Activated T-helper 1 cell treated with anti-CD3 and anti-CD28 coated beads, Interleukin-12 subunit alpha, Interleukin-12 subunit beta, Interleukin-2, Interleukin-4 antibody, amounts not matched to agents 30 ng/mL and 10 ng/mL and 1 ng/mL, durations not matched to agents 14 hours and 24 hours and 36 hours (primary cell): ENCODE results near the gene PANK4. TPM values are rescaled to one million over a fixed set of nuclear protein-coding genes. Genes with fewer than 3 reads are reported as not detected.

Experiments
- DNase-seq: peaks from one replicate; pipeline ENCODE4 v3.0.0; 2021; ENCODE audit warnings: low spot score
- H3K27ac Mint-ChIP-seq: one replicate; pipeline ENCODE4 v1.8.0; 2021; ENCODE audit warnings: mild to moderate bottlenecking, mixed read lengths
- H3K27me3 Mint-ChIP-seq: one replicate; pipeline ENCODE4 v1.8.0; 2022; ENCODE audit warnings: mild to moderate bottlenecking, moderate library complexity, mixed read lengths; ENCODE audit not compliant: insufficient read depth
- H3K36me3 Mint-ChIP-seq: one replicate; pipeline ENCODE4 v1.8.0; 2021; ENCODE audit warnings: low read depth, mixed read lengths
- H3K4me1 Mint-ChIP-seq: one replicate; pipeline ENCODE4 v1.8.0; 2021; ENCODE audit warnings: low read depth, mixed read lengths
- H3K4me3 Mint-ChIP-seq: one replicate; pipeline ENCODE4 v1.8.0; 2021; ENCODE audit warnings: mild to moderate bottlenecking, moderate library complexity, mixed read lengths
- H3K9me3 Mint-ChIP-seq: one replicate; pipeline ENCODE4 v1.8.0; 2021; ENCODE audit warnings: mixed read lengths
- intact Hi-C: fragments of 100-400 bp; cut with micrococcal nuclease; formaldehyde crosslinking; loops from one replicate; pipeline ENCODE4 v1.15.1; 2024
- total RNA-seq: library from RNA; stranded (reverse); gene quantifications from 2 replicates; pipeline ENCODE4 v1.2.3, GENCODE V29; 2022

Gene PANK4
- total RNA-seq, 1 donor from 2014 or later: 65.6 TPM

DNA sequence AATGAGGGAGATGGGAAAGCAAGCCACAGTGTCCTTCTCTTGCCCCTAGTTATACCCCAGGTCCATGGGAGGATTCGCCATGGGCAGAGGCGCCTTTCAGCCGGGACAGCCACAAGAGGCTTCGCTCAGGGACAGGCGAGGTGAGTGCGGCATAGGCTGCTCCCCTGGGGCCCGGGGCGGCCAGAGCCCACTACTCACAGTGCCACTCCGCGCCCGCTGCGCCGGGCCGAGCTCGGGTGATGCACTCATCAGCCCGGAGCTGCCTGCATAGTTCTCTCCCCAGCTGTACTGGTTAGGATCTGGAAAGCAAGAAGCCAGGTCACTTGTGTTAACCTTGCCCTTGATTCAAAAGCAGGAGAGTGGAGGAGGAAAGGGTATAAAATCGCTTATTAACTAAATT, 8.4 kb downstream of the PANK4 start:
- H3K9me3 Mint-ChIP-seq: no peaks in the 10 kb centered on the region
- peaks cover 7% of the 10 kb centered on the region for H3K4me1 Mint-ChIP-seq
- peaks cover 18% of the 10 kb centered on the region for H3K36me3 Mint-ChIP-seq
- H3K27ac Mint-ChIP-seq: no peak overlapping the region
- intact Hi-C loops: no loop called here
- H3K4me3 Mint-ChIP-seq: no peak overlapping the region
- DNase-seq: no peak
- peaks cover 1% of the 10 kb centered on the region for H3K27me3 Mint-ChIP-seq

DNA sequence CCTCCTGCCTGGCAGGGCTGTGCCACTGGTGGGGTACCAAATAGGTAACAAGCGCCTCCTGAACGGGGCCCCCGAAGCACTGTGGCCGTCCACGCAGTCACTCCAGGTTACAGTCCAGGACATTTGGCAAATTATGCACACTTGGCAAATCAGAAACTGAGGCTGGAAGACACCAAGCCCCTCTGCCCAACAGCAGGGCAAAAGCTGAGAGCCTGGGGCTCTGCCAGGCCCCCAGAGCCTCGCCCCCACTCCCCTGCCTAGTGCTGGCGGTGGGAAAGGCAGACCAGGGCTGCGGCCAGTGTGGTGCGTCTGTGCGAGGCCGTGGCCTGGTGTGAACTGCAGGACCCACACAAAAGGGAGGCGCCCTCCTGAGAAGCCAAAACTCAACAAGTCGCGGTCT, 9.4 kb downstream of the PANK4 start:
- intact Hi-C loops: no loop called here
- DNase-seq: no peak
- H3K9me3 Mint-ChIP-seq: no peaks in the 10 kb centered on the region

DNA sequence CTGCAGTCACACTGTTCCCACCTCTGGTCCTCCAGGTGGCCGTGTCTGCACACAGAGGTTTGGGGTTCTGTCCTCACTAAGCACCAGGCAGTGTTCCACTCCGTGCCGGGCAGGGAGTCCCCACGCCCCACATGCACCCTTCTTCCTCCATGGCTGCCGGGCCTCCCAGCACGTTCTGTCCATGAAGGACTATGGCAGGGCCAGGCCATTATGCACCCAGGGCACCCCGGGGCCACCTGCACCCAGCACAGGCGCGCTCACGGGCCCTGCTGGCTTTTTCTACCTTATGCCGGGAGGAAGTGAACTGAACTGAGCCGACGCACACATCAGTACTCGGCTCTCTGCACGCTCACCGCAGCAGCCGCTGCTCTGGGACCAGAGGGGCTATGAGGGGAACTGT, 10.3 kb downstream of the PANK4 start:
- Mint-ChIP-seq H3K27me3 (peaks cover 1% of the 10 kb centered on the region), H3K36me3 (peaks cover 23% of the 10 kb centered on the region), H3K9me3 (no peaks in the 10 kb centered on the region), H3K27ac (no peak overlapping the region), H3K4me3 (no peak overlapping the region), H3K4me1 (no peaks in the 10 kb centered on the region)
- DNase-seq: no peak
- intact Hi-C loops: no loop called here

More for the DNA sequence above, 9.4 kb downstream of the PANK4 start:
- Mint-ChIP-seq H3K4me3 (no peak overlapping the region), H3K27me3 (peaks cover 1% of the 10 kb centered on the region), H3K36me3 (peaks cover 18% of the 10 kb centered on the region), H3K27ac (no peak overlapping the region), H3K4me1 (no peaks in the 10 kb centered on the region)

DNA sequence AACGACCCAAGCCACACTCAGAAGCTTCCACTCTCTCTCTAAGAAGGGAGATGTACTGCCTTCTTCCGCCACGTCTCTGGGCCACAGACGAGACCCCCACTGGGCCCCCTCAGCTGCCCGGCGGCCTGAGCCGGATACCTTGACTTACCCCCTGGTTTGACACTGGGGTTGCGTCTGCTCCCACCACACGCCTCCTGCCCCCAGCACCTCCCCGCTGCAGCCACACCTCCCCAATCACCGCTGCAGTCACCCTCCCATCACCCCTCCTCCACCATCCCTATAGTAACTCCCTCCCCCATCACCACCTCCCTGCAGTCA, 10.7 kb downstream of the PANK4 start:
- intact Hi-C loops: no loop called here
- Mint-ChIP-seq H3K27ac (no peak overlapping the region), H3K4me3 (no peak overlapping the region), H3K4me1 (no peaks in the 10 kb centered on the region), H3K9me3 (no peaks in the 10 kb centered on the region), H3K27me3 (peaks cover 1% of the 10 kb centered on the region), H3K36me3 (peaks cover 20% of the 10 kb centered on the region)
- no peak for DNase-seq

DNA sequence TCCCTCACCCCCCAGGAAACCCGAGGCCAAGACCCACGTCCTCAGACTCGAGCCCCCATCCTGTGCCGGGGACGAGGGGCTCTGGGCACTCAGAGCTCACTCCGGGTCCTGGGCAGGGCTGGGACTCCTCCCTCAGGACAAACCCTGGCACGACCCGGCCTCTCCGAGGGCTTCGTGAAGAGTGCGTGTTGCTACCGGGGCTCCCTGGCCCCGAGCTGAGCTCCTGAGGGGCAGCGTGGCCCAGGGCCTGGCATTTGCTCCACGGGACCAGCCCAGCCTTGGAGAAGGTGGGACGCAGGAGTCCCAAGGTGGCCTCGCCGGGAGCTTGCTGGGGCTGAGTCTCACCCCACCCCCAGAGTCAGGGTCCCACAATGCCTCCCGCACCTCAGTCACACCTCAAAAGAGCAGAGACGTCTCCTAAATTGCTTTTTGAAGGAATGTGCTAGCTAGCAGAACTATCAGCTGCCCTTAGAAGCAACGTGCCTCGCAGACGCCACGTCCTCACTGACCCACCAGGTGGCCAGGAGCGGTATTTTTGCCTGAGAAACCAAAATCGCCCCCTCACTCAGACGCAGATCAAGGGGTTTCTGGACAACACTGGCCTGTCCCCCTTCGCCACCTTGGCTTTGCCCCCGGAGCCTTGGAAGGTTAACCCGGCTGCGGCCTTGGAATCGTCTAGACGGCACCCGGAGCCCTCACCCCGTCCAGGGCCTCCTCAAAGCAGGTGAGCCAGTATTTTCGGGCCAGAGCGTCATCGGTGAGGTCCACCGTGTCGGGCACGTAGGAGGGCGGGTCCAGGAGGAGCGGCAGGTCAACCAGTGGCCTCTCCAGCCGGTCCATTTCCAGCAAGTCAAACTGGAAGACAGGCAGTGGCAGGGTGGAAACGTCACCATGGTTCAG, 11.3 kb downstream of the PANK4 start:
- no peaks in the 10 kb centered on the region for H3K9me3 Mint-ChIP-seq
- no peak overlapping the region for H3K4me3 Mint-ChIP-seq
- no peak for DNase-seq
- intact Hi-C loops: no loop called here
- no peaks in the 10 kb centered on the region for H3K4me1 Mint-ChIP-seq
- peaks cover 18% of the 10 kb centered on the region for H3K36me3 Mint-ChIP-seq
- peaks cover 1% of the 10 kb centered on the region for H3K27me3 Mint-ChIP-seq
- no peak overlapping the region for H3K27ac Mint-ChIP-seq

DNA sequence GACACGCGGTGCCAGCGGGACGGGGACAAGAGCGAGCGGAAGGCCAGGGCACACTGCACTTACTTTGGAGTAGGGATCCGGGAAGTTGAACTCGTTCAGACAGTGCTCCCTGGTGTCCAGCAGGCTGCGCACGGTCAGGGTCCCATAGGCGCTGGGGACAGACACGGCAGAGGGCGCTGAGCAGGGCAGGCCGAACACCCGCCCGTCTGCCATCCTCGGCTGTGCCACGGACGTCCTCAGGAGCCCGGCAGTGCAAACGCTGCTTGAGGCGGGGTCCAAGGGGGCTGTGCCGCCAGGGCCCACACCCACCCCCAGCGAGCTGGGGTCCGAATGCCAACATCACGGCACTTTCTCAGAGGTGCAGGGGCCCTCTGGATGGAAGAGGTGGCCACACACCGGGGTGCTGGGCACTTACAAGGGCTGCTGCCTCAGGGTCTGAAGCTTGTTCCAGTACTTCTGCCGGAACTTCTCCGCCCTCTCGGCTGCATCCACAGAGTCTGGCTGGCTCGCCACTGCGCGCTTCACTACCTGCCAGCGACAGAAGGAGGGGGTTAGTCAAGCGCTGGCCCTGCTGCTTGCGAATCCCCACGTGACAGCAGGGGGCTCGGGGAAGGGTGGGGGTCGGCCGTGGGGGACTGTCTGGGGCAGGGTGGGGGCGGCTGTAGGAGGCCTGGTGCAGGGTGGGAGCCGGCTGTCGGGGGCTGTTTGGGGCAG, 12.3 kb downstream of the PANK4 start:
- Mint-ChIP-seq H3K4me1 (no peaks in the 10 kb centered on the region), H3K36me3 (peaks cover 17% of the 10 kb centered on the region), H3K4me3 (no peak overlapping the region), H3K9me3 (no peaks in the 10 kb centered on the region), H3K27ac (no peak overlapping the region), H3K27me3 (peaks cover under 1% of the 10 kb centered on the region)
- no peak for DNase-seq
- intact Hi-C loops: no loop called here

DNA sequence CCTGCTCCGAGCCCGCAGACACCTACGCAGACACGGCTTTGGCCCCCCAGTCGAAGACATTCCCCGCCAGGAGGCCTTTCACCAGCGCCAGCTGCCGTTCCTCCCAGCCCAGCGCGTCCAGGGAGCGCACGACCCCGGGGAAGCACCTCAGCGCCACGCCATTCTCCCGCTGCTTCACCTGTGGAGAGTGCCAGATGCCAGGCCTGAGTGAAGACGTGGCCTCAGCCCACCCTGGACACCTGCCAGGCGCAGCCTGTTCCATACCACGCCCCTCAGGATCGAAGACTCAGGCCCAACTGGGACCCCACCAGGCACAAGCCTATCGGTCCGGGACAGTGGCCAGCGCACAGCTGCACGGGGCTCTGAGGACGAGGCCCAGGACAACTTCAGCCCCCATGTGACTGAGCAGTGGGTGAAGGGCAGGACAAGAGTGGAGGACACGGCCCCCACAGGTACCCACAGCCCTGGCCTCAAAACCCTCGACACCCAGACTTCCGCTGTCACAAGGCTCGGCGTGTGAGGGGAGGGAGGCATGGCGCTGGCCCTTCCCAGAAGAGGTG, 13.5 kb downstream of the PANK4 start:
- intact Hi-C loops: no loop called here

DNA sequence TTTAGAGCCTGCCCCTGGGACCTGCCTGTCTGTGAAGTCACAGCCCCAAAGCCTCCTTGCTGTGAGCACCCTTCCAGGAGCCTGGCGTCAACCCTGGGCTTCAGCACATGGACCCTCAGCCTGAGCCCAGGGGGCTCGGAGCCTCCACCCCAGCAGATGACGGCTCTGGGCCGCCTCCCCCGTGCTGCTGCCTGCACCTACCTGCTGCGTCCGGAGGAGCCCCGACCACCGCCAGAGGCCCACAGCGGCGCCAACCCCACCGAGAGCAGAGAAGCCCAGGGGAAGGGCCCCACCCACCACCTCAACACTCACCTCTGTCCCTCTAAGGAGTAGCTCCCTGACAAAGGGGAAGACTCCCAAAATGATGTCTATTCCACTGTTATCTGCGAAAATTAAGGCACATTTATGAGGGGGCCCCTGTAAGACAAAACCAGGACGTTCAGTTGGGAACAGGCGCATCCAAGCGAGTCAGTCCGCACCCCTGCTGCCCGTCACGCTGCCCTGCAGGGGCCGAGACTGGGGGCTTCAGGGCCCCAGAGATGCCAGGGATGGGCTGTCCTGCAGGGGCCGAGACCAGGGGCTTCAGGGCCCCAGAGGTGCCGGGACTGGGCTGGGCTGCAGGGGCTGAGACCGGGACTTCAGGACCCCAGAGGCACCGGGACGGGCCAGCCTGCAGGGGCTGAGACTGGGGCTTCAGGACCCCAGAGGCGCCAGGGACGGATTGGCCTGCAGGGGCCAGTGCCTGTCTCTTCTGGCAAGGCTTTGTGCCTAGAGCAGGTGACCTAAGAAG, 15.8 kb downstream of the PANK4 start:
- no peaks in the 10 kb centered on the region for H3K4me1 Mint-ChIP-seq
- H3K9me3 Mint-ChIP-seq: no peaks in the 10 kb centered on the region
- no peak for DNase-seq
- H3K27me3 Mint-ChIP-seq: no peaks in the 10 kb centered on the region
- peaks cover 6% of the 10 kb centered on the region for H3K36me3 Mint-ChIP-seq
- no peak overlapping the region for H3K4me3 Mint-ChIP-seq
- intact Hi-C loops: no loop called here
- no peak overlapping the region for H3K27ac Mint-ChIP-seq

More for the DNA sequence above, 13.5 kb downstream of the PANK4 start:
- H3K9me3 Mint-ChIP-seq: no peaks in the 10 kb centered on the region
- H3K36me3 Mint-ChIP-seq: peaks cover 10% of the 10 kb centered on the region
- H3K4me3 Mint-ChIP-seq: no peak overlapping the region
- DNase-seq: no peak
- H3K27me3 Mint-ChIP-seq: no peaks in the 10 kb centered on the region
- H3K27ac Mint-ChIP-seq: no peak overlapping the region
- no peaks in the 10 kb centered on the region for H3K4me1 Mint-ChIP-seq

DNA sequence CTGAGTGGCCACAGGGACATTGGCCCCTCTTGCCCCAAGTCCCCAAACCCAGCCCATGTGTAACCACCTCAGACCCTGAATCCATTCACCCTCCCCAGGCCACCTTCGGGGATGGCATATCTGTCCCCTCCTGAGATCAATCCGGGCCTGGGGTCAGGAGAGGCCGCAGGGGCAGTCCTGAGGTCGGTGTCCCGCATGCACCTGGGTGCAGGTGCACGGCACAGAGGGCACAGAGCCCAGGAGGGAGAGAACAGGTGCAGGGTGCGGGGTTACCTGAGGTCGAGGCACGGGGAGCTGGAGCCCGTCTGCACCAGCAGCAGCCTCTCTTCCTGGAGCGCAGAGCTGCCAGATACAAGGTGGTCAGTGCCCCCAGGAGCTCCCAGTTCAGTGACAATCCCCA, 16.8 kb downstream of the PANK4 start:
- no peak overlapping the region for H3K27ac Mint-ChIP-seq
- no peak for DNase-seq
- no peak overlapping the region for H3K4me3 Mint-ChIP-seq
- H3K9me3 Mint-ChIP-seq: no peaks in the 10 kb centered on the region
- no peaks in the 10 kb centered on the region for H3K4me1 Mint-ChIP-seq
- intact Hi-C loops: no loop called here
- peaks cover 6% of the 10 kb centered on the region for H3K36me3 Mint-ChIP-seq
- H3K27me3 Mint-ChIP-seq: no peaks in the 10 kb centered on the region

DNA sequence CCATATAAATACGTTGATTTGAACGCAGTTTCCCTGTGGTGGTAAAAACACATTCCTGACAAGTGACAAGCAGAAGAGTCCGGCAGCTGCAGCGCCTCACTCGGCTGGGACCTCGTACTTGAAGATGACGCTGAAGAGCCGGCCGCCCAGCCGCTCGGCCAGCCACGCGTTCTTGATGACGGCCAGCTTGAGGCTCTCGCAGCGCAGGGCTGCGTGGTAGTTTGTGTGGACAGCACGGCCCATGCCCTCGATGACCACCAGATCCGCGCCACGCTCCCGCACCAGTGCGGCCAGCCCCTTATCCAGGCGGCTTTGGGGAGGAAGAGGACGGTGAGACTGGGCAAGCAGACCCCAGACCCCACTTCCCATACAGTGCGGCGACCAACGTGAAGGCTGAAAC, 17.6 kb downstream of the PANK4 start:
- Mint-ChIP-seq H3K9me3 (no peaks in the 10 kb centered on the region), H3K4me1 (no peaks in the 10 kb centered on the region), H3K36me3 (peaks cover 6% of the 10 kb centered on the region), H3K27ac (no peak overlapping the region), H3K4me3 (no peak overlapping the region), H3K27me3 (no peaks in the 10 kb centered on the region)
- intact Hi-C loops: no loop called here
- no peak for DNase-seq

DNA sequence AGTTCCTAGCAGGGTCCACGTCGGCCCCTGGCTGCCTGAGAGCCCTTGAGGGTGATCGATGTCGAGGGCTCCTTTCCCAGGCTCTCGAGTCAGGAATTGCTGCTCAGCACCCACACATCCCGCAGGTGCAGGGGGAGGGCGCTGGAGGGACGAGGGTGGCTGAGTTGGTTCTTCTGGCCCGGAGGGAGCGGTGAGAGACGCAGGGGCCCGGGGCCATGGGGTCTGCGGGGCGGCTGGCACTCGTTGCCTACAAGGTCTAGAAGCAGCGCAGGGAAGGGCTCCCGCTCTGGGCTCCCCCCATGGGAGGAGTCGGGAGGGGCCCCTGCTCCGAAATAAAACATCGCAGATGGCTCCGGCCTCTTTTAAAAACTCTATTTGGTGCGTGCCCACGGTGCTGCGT, 18.2 kb downstream of the PANK4 start:
- DNase-seq: no peak
- intact Hi-C loops: no loop called here
- Mint-ChIP-seq H3K9me3 (no peaks in the 10 kb centered on the region), H3K27ac (no peak overlapping the region), H3K27me3 (no peaks in the 10 kb centered on the region), H3K4me1 (no peaks in the 10 kb centered on the region), H3K36me3 (peaks cover 6% of the 10 kb centered on the region), H3K4me3 (no peak overlapping the region)

DNA sequence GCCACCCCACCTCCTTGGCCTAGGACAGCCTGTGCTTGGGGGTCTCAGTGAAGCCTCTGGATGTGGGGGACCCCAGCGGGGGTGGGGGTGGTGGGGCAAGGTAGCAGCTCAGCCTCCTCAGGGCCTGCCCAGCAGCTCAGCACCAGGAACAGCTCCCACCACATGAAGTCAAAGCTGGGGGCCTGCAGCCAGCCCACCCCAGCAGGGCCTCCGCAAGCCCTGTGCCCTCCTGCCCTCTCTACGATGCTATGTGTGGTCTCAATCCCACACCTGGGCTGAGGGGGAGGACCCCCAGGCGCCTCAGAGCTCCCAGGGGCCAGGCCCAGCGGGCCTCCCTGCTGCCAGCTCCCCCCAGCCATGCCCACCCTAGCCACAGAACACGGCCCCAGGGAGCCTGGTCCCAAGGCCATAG, 18.6 kb downstream of the PANK4 start:
- H3K27ac Mint-ChIP-seq: no peak overlapping the region
- H3K4me1 Mint-ChIP-seq: no peaks in the 10 kb centered on the region
- intact Hi-C loops: no loop called here
- no peak overlapping the region for H3K4me3 Mint-ChIP-seq
- no peaks in the 10 kb centered on the region for H3K9me3 Mint-ChIP-seq
- no peaks in the 10 kb centered on the region for H3K27me3 Mint-ChIP-seq
- H3K36me3 Mint-ChIP-seq: peaks cover 6% of the 10 kb centered on the region
- DNase-seq: no peak
